G401.6 (cell line): Measurements from ENCODE around the gene PRTN3.
A peak's percentile ranks its signal among the peaks of the same experiment; 100 is the strongest.

Experiments used
- FAIRE-seq: peaks from 2 replicates; lab custom pipeline; 2012; peaks lifted over from hg19 to GRCh38; lab: Jason Lieb, UNC

Gene PRTN3

DNA sequence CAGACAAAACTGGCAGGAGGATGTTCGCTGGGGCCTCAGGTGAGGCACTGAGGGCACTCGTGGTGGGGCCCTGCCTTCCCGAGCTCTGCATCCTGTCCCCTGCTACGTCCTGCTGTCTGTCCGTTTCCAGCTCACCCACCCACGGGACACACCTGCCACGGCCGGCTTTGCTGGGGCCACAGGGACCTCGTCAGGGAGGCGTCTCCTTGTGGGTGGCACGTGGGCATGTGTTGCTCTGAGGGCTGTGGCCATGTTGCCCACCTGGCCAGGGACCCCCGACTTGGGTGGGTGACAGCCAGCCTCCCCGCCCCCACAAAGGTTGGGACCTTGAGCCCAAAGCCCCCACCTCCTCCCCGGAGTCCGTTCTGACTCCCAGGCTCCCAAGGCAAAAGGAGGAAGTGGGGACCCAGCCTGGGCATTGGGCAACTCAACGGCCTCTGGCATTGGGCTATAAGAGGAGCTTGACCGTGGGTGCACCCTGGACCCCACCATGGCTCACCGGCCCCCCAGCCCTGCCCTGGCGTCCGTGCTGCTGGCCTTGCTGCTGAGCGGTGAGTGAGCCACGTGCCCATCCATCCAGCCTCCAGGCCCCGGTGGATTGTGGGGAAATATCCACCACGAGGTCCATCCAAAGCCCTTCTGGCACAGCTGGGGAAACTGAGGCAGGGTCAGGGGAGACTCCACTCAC is at the start of gene PRTN3:
Gene PRTN3, plus strand, starts transcription at position 481 of the 688 bp plus-strand sequence. Its CDS starts 10 bp downstream, at position 491.
- no peak for FAIRE-seq

DNA sequence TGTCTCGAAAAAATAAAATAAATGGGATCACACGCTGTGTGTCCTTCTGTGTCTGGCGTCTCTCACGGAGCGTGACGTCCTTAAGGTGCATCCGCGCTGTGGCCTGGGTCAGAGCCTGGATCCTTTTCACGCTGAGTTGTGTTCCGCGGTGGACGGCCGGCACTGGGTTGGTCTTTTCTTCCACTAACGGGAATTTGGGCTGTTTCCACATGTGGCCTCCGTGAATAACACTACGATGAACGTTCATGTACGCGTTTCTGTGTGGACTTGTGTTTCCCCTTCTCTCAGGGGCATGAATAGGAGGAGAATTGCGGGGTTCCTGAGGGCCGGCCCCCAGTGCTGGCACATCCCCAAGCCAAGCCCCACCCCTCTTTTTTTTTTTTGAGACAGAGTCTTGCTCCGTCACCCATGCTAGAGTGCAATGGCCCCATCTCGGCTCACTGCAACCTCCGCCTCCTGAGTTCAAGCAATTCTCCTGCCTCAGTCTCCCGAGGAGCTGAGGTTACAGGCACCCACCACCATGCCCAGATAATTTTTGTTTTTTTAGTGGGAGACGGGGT is 49.7 kb upstream of the PRTN3 start:
- no peak for FAIRE-seq

- no peak for FAIRE-seq
Observed at GRCh38 chr19:791567-792305, 49.1 kb upstream of the PRTN3 start.

GRCh38 chr19:792306-792885 is 48.4 kb upstream of the PRTN3 start:
- FAIRE-seq = peak; percentile 51

DNA sequence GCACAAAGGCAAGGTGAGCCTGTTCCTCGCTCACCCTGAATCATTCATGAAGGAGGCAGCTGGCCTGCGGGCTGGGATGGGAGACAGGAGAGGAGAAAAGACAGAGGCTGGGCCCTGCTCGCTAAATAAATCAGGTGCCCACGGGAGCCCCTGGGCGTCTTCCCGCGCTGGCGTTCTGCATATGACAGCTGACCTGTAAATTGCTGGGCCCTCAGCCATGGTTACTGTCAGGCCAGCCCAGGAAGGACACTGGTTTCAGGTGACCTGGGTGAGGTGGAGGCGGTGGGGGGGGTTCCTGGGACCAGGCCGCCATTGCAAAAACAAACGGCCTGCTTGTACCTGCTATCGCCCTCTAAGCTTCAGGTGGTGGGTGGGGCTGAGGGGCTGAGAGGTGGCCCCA is 47.0 kb upstream of the PRTN3 start:
- FAIRE-seq = no peak

DNA sequence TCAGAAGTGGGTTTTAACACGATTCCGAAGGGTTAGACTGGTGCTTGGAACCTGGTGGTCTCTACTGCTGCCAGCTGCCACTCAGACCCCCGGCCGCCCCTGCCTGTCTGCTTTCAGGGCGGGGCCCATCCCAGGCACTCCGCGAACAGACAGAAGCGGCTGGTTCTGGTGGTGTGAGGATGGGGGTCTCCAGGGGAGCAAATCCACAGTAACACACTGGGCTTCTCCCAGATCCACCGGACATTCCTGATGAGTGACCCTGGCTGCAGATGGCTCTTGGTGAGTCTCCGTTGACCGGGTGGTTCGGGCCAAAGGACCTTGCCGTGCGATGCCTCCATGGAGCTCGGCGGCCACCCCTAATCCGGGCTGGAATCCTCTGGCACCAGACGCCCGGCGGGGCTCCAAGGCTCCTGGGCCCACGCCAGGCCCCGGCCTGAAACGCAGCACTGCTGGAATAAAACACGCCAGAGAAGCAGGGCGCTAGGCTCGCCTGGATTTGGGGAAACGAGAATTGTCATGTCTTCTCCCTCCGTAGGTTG is 45.7 kb upstream of the PRTN3 start:
- no peak for FAIRE-seq

GRCh38 chr19:795691-796581 is 44.9 kb upstream of the PRTN3 start:
- no peak for FAIRE-seq

GRCh38 chr19:796692-797527 is 43.9 kb upstream of the PRTN3 start, which contains the start of gene PTBP1:
TSS of gene PTBP1 (plus strand) at chr19:797452. CDS start at chr19:797498, 46 bp downstream.
- FAIRE-seq = peak; percentile 99

- no peak for FAIRE-seq
Observed at GRCh38 chr19:797528-798414, 43.0 kb upstream of the PRTN3 start.

GRCh38 chr19:798415-799075 is 42.3 kb upstream of the PRTN3 start:
- no peak for FAIRE-seq

DNA sequence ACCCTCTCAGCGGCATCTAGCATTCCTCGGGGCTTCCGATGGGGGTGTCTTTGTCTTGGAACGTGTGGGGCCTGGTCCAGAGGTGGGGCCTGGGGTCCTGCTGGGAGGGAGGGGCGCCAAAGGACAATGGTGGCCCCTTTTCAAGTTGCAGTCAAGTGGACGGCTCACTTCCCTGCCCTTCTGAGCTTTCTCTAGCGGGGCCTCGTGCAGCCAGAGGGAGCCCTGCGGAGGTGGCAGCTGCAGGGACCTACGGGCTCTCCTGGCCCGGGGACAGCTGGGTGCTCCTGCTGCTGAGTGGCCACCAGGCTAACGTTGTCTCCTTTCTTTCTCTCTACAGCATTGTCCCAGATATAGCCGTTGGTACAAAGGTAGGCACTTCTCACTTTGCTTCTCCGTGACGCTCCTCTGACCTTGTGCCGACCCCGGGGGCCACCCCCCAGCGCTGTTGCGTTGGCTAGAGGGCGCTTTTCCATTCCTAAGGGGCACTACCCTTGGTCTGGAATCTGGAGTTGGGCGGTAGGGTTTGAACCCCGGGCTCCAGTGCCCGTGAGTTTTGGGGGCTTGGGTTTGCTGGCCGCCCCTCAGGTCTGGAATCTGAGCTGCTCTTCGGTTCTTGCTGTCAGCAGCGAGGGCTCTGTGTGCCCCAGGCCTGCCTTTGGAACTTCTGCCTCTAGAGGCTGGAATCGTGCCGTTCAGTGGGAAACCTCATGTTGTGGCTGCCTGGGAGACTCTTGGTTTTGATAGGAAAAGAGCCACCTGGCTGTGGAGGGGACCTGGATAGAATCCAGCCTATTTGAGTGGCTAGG is 41.5 kb upstream of the PRTN3 start:
- FAIRE-seq = no peak

- FAIRE-seq = no peak
Observed at GRCh38 chr19:800360-801029, 40.3 kb upstream of the PRTN3 start.

DNA sequence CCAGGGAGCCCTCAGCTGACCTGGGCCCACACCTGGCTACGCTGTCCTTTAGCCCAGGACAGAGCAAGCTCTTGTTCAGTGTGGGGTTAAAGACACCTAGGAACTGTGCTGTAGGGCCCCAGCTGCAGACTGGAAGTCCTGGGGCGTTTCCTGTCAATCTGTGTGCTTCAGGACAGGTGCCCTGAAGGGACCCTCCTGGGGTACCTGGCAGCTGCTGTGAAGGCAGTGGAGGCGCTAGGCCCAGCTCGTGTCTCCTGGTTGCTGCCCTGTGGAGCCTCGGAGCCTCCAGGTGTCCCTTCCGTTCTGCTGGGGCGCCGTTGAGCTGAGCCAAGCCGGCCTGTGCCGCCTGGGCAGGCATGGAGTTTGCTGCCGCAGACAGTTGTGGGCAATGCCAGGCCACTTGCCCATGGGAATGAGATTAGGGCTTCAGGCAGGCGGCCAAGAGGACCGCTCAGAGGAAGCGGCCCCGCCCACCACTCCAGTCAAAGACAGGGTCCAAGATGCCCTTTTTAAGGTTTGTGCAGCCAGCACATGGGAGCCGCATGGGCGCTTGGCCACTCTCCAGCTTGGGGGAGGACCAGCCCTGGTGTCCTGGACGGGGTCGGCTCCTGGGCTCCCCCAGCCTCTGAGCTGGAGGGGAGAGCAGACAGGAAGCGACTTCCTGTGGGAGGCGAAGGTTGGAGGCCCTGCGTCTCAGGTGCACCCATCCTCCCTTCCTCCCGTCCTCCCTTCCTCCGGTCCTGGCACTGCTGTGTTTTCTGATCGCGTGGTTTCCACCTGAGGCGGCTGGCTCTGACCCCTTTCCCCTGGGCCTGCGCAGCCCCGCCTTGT is 39.6 kb upstream of the PRTN3 start:
- no peak for FAIRE-seq

- FAIRE-seq = no peak
Observed at GRCh38 chr19:801861-802497, 38.8 kb upstream of the PRTN3 start.

DNA sequence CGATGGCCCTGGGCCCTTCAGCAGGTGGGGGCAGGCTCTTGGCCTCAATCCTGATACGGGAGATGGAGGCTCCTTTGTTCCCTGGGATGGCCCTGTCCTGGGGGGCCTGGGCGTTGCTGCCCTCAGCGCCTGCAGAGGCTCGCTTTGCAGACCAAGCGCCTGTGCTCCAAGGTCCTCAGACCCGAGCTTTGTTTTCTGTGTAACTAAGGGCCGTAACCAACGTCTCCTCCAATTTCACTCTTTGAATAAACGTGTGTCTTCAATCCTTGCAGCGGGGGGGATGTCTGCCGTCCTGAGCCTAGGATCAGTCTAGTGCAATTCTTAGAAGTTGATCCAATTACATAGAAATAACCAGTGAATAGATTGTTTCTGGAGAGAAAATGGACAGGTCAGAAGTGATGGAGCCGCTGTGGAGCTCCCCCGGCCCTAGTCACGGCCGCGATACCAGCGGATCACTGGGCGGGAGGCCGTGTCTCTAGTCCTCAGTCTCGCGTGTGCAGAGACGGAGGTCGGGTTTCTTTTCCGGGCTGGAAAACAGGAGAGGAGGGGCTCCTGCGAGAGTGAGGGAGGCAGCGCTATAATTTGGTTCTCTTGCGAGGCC is 38.2 kb upstream of the PRTN3 start:
- no peak for FAIRE-seq

DNA sequence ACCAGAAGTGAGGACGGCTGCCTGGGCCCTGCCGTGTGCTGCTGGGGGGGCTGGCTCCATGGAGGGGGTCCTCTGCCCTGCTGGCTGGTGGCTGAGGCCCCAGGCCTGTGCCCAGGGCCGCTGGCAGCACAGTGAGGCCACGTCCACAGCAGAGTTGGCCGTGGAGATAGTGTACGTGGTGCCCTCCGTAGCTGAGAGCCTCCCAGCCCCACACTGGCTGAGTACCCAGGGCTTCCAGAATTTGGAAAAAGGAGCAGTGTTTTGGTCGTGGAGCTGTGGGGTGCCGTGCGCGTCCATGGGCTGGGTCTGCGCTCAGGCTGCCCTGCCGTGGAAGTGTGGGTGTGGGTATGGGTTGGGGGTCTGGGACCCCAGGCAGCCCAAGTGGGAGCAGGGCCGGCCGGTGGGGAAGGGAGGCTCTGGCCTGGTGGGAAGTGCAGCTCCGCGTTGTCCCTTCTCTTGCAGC is 37.7 kb upstream of the PRTN3 start:
- no peak for FAIRE-seq
